KMS-11 (cell line): Measurements from ENCODE around the gene ANKS4B.
"Not testable (repeated sequence)": the region's sequence is repeated elsewhere in the genome, so short reads cannot be mapped to it uniquely, and the experiment has no call there.

ENCODE experiments used
- H2AFZ ChIP-seq: fragments of 200-600 bp; sonication (generic); 2 replicates; pipeline ENCODE4 v1.6.1; 2016; ENCODE audit warnings: antibody characterized with exemption, mixed run types, low read depth
- H3K27ac ChIP-seq: fragments of 200-600 bp; sonication (generic); 2 replicates; pipeline ENCODE4 v1.6.1; 2016; ENCODE audit warnings: mild to moderate bottlenecking, mixed run types
- H3K27me3 ChIP-seq: fragments of 200-600 bp; sonication (generic); 2 replicates; pipeline ENCODE4 v1.6.1; 2017; ENCODE audit warnings: mild to moderate bottlenecking, low read depth, mixed run types, moderate library complexity; ENCODE audit not compliant: insufficient read depth
- H3K36me3 ChIP-seq: fragments of 200-600 bp; sonication (generic); 2 replicates; pipeline ENCODE4 v1.6.1; 2017; ENCODE audit warnings: mild to moderate bottlenecking, mixed run types; ENCODE audit not compliant: insufficient read depth
- H3K4me1 ChIP-seq: fragments of 200-600 bp; sonication (generic); 2 replicates; pipeline ENCODE4 v1.6.1; 2016; ENCODE audit warnings: mild to moderate bottlenecking, low read depth, mixed run types; ENCODE audit not compliant: poor library complexity, severe bottlenecking
- H3K4me2 ChIP-seq: fragments of 200-600 bp; sonication (generic); 2 replicates; pipeline ENCODE4 v1.7.0; 2016; ENCODE audit warnings: mild to moderate bottlenecking, mixed run types
- H3K4me3 ChIP-seq: fragments of 200-600 bp; sonication (generic); IDR thresholded peaks from 2 replicates; pipeline ENCODE4 v1.6.1; 2017; ENCODE audit warnings: low read depth, low read length, mixed read lengths; ENCODE audit not compliant: insufficient read depth
- H3K79me2 ChIP-seq: fragments of 200-600 bp; sonication (generic); 2 replicates; pipeline ENCODE4 v1.6.1; 2016; ENCODE audit warnings: low read depth, mixed run types; ENCODE audit not compliant: insufficient read depth
- H3K9ac ChIP-seq: fragments of 200-600 bp; sonication (generic); 2 replicates; pipeline ENCODE4 v1.6.1; 2016; ENCODE audit warnings: mild to moderate bottlenecking, mixed run types
- H4K20me1 ChIP-seq: fragments of 200-600 bp; sonication (generic); 2 replicates; pipeline ENCODE4 v1.6.1; 2016; ENCODE audit warnings: mild to moderate bottlenecking, mixed run types; ENCODE audit not compliant: insufficient read depth
- TF ChIP-seq, protein P1 (sequence below): fragments of 200-600 bp; sonication (generic); conservative IDR thresholded peaks from 2 replicates; pipeline ENCODE4 v1.6.1; 2017; ENCODE audit warnings: low read depth, mild to moderate bottlenecking, antibody characterized with exemption, low read length, moderate library complexity, mixed read lengths

Gene ANKS4B

DNA sequence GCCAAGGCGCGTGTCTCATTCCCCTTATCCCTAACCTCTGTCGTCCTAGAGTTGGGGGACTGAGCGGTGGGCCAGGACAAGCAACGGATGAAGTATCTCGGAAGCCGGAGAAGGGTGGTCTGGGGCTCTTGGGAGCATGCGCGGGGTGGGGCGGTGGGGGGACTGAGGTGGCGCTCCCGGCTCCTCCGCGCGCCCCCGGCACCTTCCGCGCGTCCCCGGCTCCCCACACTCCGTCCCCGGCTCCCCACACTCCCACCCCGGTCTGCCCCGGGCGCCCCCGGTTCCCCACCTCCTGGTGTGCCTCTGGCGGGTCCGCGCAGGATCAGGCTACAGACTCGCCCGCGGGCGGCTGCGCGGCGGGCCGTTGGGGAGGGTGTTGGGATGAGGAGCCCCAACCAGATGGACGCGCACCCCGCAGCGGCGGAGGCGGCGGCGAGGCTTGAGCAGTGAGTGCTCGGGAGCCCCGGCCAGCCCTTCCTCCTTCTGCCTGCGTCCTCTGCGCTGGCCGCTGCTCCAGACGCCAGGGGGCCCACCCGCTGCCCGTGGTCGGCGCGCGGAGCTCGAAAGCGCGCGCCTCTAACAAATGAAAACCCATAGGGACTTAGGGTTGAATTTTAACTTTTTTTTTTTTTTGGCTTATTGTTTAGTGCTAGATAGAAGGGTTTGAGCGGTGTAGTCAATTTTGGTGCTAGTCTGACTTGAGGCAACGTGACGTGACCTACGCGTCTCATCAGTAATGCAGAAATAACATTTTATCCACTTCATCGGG is 50.2 kb downstream of the ANKS4B start:
- Histone ChIP-seq H3K79me2 (no peaks in the 10 kb centered on the region), H3K4me3 (no peak overlapping the region), H3K27me3 (no peaks in the 10 kb centered on the region), H2AFZ (no peak overlapping the region), H3K9ac (no peak overlapping the region), H3K4me2 (no peak overlapping the region), H3K4me1 (no peaks in the 10 kb centered on the region), H3K36me3 (no peaks in the 10 kb centered on the region), H4K20me1 (no peaks in the 10 kb centered on the region), H3K27ac (no peak overlapping the region)
- TF ChIP-seq, protein P1, sequence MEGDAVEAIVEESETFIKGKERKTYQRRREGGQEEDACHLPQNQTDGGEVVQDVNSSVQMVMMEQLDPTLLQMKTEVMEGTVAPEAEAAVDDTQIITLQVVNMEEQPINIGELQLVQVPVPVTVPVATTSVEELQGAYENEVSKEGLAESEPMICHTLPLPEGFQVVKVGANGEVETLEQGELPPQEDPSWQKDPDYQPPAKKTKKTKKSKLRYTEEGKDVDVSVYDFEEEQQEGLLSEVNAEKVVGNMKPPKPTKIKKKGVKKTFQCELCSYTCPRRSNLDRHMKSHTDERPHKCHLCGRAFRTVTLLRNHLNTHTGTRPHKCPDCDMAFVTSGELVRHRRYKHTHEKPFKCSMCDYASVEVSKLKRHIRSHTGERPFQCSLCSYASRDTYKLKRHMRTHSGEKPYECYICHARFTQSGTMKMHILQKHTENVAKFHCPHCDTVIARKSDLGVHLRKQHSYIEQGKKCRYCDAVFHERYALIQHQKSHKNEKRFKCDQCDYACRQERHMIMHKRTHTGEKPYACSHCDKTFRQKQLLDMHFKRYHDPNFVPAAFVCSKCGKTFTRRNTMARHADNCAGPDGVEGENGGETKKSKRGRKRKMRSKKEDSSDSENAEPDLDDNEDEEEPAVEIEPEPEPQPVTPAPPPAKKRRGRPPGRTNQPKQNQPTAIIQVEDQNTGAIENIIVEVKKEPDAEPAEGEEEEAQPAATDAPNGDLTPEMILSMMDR = no peak

DNA sequence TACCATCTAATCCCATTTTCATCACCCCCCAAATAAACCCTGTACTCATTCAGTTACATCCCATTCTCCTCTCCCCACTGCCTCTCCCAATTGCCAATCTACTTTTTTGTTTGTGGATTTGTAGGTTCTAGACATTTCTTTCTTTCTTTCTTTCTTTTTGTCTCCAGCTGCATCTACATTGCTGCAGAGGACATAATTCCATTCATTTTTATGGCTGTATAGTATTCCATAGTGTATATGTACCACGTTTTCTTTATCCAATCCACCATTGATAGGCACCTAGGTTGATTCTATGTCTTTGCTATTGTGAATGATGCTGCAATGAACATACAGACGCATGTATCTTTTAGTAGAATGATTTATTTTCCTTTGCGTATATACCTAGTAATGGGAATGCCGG is 50.9 kb downstream of the ANKS4B start:
- TF ChIP-seq, protein P1 = no peak
- Histone ChIP-seq H4K20me1 (no peaks in the 10 kb centered on the region), H3K4me2 (no peak overlapping the region), H3K79me2 (no peaks in the 10 kb centered on the region), H3K9ac (no peak overlapping the region), H3K4me1 (no peaks in the 10 kb centered on the region), H3K36me3 (no peaks in the 10 kb centered on the region), H3K4me3 (no peak overlapping the region), H3K27ac (no peak overlapping the region), H3K27me3 (no peaks in the 10 kb centered on the region), H2AFZ (no peak overlapping the region)

DNA sequence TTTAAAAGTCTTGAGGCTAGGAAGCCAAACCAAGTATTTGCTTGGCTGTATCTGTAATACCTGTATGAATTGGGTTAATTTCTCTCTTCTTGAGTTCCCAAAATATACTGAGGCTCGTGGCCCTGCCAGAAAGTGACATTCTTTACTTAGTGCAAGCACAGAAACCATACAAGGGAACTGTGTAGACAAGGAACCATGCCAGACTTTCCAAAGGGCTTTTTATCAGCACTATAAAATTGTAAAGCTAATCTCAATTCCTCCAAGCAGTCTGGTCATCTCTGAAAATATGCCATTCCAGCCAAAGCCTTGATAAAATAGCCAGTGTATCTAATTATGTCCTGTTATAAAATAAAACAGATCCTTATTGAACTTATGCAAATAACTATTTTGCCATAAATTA is 51.8 kb downstream of the ANKS4B start:
- no peak overlapping the region for H3K4me3 ChIP-seq
- TF ChIP-seq, protein P1 = no peak
- no peaks in the 10 kb centered on the region for H3K4me1 ChIP-seq
- no peak overlapping the region for H3K9ac ChIP-seq
- no peaks in the 10 kb centered on the region for H3K27me3 ChIP-seq
- H4K20me1 ChIP-seq = no peaks in the 10 kb centered on the region
- no peak overlapping the region for H3K4me2 ChIP-seq
- no peak overlapping the region for H2AFZ ChIP-seq
- no peak overlapping the region for H3K27ac ChIP-seq
- H3K36me3 ChIP-seq = no peaks in the 10 kb centered on the region
- H3K79me2 ChIP-seq = no peaks in the 10 kb centered on the region

GRCh38 chr16:21289789-21290188 is 56.3 kb downstream of the ANKS4B start:
- H3K36me3 ChIP-seq, H4K20me1 ChIP-seq, H2AFZ ChIP-seq, H3K9ac ChIP-seq, H3K27ac ChIP-seq, H3K4me1 ChIP-seq, H3K27me3 ChIP-seq, H3K4me2 ChIP-seq, H3K4me3 ChIP-seq, H3K79me2 ChIP-seq: not testable (repeated sequence)

DNA sequence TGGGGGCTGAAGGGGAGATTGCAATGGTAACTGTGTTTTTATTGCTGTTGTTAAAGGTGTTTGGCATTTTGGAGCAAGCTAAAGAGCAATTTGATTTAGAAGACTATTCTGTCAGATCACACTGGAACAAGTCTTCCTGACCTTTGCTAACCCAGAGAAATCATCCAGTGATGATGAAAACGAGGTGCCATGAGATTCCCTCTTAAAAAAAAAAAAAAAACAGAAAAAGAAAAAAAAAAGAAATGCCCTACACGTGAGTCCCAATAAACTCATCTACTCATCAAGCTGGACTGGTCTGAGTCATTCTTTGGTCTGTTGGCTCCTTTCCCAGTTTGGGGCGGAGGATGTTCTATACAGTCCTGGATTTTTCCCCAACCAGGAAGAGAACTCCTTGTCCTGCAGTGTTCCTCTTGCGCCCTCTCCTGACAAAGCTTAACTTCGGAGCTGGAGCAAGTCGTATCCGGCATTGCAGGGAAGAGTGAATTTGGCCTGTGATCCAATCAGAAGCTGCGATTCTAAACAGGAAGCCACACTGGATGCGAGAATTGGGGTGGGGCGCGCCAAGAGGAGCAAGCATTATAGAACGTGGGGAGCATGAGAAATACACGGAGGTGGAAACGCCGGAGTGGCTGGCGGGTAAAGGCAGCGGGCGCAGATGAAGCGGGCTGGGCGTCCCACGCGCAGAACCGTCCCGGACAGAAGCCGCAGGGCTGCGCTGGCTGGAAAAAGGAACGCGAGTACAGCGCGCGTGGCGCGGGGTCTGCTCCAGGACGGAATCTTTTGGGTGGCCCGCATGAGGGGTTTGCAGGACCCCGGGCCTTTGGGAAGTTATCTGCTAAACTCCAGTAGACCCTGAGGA is 67.0 kb downstream of the ANKS4B start:
- Histone ChIP-seq H3K79me2 (no peaks in the 10 kb centered on the region), H3K9ac (peak overlapping the region; percentile 68), H3K36me3 (no peaks in the 10 kb centered on the region), H3K4me3 (peak overlapping the region; percentile 57), H3K27ac (peak overlapping the region; percentile 63), H3K27me3 (no peaks in the 10 kb centered on the region), H2AFZ (peak overlapping the region; percentile 90), H3K4me2 (peak overlapping the region; percentile 66), H3K4me1 (peaks cover 18% of the 10 kb centered on the region), H4K20me1 (no peaks in the 10 kb centered on the region)
- TF ChIP-seq, protein P1 = peak; percentile 77
